GM12872 (cell line): Measurements from ENCODE around the gene PUS7.

Source experiments
- TF ChIP-seq, protein P1 (sequence below): IDR thresholded peaks from 3 replicates; pipeline ENCODE4 v1.5.1; 2011; ENCODE audit warnings: low read depth, mild to moderate bottlenecking, low read length, moderate library complexity; ENCODE audit not compliant: insufficient read depth

PUS7 gene

DNA sequence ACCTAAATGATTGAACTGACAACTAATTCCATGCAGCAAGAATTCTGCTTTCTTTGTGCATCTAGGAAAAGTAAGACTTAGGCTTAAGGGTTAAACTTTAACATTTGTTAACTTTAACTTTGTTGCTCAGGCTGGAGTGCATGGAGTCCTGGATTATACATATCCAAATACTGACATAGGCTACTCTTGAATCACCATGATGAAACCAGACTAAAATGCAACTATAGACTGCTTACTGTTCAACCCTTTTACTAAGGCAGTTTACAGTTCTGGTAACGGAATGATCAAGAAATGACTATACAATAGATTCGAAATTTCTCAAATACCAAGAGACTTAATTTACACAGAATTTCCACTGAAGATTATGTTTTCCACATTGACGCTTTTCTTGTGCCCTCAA, 52.0 kb downstream of the PUS7 start:
- TF ChIP-seq, protein P1, sequence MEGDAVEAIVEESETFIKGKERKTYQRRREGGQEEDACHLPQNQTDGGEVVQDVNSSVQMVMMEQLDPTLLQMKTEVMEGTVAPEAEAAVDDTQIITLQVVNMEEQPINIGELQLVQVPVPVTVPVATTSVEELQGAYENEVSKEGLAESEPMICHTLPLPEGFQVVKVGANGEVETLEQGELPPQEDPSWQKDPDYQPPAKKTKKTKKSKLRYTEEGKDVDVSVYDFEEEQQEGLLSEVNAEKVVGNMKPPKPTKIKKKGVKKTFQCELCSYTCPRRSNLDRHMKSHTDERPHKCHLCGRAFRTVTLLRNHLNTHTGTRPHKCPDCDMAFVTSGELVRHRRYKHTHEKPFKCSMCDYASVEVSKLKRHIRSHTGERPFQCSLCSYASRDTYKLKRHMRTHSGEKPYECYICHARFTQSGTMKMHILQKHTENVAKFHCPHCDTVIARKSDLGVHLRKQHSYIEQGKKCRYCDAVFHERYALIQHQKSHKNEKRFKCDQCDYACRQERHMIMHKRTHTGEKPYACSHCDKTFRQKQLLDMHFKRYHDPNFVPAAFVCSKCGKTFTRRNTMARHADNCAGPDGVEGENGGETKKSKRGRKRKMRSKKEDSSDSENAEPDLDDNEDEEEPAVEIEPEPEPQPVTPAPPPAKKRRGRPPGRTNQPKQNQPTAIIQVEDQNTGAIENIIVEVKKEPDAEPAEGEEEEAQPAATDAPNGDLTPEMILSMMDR: no peak

- TF ChIP-seq, protein P1: no peak
Observed at GRCh38 chr7:105462765-105463420, 59.2 kb downstream of the PUS7 start.

DNA sequence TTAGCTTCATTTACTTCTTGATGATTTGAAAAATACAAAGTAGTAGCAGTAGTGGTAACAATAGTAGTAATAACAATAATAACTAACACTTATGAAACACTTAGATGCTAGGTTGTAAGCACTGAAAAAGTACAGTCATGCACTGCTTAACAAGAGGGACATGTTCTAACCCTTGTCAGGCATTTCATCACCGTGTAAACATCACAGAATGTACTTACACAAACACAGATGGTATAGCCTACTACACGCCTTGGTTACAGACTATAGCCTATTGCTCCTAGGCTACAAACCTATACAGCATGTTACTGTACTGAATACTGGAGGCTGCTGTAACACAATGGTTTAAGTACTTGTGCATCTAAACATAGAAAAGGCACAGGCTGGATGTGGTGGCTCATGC, 60.6 kb downstream of the PUS7 start:
- TF ChIP-seq, protein P1: no peak

- TF ChIP-seq, protein P1: no peak
Observed at GRCh38 chr7:105457619-105458225, 64.3 kb downstream of the PUS7 start.

GRCh38 chr7:105454921-105455320, 67.2 kb downstream of the PUS7 start:
- TF ChIP-seq, protein P1: no peak

DNA sequence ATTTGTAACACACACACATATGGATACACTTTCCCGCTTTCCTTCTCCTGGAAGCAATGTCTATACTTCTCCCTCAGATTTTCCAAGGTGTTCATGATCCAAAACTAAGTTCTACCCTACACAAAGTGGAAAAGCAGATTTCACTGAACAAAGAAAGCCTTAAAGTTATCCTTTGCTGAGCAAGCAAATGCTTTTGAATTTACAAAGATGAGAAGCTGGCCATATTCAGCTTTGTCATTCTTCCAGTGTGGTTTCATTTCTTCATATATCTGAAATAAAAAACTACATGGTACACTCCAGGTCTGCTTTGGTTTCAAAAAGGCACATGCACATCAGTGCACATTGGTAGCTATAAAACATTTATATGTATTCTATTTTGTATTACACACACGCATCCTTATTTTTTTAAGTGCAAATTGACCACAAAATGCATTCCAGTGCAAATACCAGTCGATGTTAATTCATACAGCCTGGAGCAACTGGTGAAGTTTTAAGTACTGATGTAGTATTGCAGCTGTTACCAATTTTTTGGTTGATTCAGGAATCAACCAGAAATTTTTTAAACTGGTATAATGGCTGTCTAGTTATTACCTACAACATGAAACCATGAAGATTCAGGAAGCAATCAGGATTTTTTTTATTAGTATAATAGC, 67.8 kb downstream of the PUS7 start:
- TF ChIP-seq, protein P1: no peak

DNA sequence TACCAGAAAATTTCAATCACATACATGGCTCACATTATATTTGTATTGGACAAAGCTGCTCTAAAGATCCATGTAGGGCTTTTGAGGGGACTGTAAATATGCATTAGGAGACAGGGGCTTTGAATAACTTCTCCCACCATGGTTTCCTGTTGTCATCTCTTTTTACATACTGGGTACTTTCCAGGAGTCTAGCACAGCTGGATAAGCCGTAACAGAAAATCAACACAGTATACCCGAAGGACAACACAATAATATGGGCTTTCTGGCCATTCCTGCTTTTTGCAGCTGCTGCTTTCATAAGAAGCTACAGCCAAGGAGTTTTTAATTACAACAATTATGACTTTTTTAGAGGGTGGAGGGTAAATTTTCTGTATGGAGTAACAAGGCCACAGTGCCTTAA, 70.0 kb downstream of the PUS7 start:
- TF ChIP-seq, protein P1: no peak
